ENCODE data around the gene GRID1.

DNA sequence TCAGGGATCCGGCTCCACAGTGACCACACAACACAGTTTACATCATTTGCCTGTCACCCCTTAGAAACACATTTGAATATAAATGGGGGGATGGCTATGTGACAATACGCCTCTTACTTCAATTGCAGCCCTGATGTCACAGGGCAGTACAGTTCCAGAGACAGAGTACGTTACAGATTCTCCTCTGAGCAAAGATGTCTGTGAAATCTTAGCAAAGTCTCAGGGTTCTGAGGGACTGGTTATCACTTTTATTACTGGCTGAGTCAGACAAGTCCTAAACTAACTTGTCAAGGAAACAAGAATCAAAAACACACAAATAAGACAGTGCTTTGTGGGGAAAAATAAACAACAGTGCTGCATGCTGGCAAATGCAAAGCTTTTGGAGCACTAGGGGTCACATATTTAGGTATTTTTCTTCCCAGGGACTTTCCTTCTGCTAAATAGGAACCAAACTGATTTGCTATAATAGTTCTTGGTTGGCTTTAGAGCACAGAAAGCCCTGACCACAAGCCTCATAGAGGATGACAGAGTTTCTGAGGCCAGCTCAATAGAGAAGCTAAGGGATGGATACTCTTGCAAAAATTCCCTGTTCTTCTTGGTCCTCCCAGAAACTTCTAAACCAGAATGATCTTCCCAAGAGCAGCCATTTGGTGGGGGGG is 501.6 kb downstream of the GRID1 start:
- TF ChIP-seq GATA2 (IDR thresholded peaks at IDR 0.05; ENCODE audit: low read depth, low read length) (no peak), GATA3 (IDR thresholded peaks at IDR 0.05; ENCODE audit: low read depth, low read length) (no peak)

Measured in SH-SY5Y (cell line).